HCT116 (cell line): ENCODE results near the gene SH3BP1.

Experiments used
- CTCF ChIP-seq, 3 experiments: fragments of 200-600 bp in 1 of 3; sonication (generic) in 1 of 3; IDR thresholded peaks in 2 of 3; conservative IDR thresholded peaks in 1 of 3; 2 replicates each; pipeline ENCODE4 v1.5.1; 2012 to 2017; ENCODE audit warnings: low read depth in 2 of 3, low read length in 2 of 3, antibody characterized with exemption in 1 of 3, borderline replicate concordance in 1 of 3, control low read depth in 1 of 3, mild to moderate bottlenecking in 1 of 3, mixed read lengths in 1 of 3, mixed run types in 1 of 3, moderate library complexity in 1 of 3; ENCODE audit not compliant: insufficient read depth in 1 of 3
- EGR1 ChIP-seq: IDR thresholded peaks from 2 replicates; pipeline ENCODE4 v1.6.1; 2012; ENCODE audit warnings: low read depth
- EZH2 ChIP-seq: fragments of 200-600 bp; sonication (generic); IDR thresholded peaks from 2 replicates; pipeline ENCODE4 v1.6.1; 2017; ENCODE audit warnings: antibody characterized with exemption, mixed run types
- EZH2phosphoT487 ChIP-seq: fragments of 200-600 bp; IDR thresholded peaks from 2 replicates; pipeline ENCODE4 v1.6.1; 2018; ENCODE audit warnings: antibody characterized with exemption, borderline replicate concordance
- JUND ChIP-seq: IDR thresholded peaks from 2 replicates; pipeline ENCODE4 v1.6.1; 2012
- POLR2A ChIP-seq: IDR thresholded peaks from 2 replicates; pipeline ENCODE4 v1.7.0; 2011; ENCODE audit warnings: borderline replicate concordance; ENCODE audit not compliant: insufficient read depth, insufficient read length; ENCODE audit errors: extremely low read depth
- POLR2AphosphoS5 ChIP-seq: IDR thresholded peaks from 2 replicates; pipeline ENCODE4 v1.6.1; 2011; ENCODE audit warnings: mild to moderate bottlenecking, low read depth, low read length, moderate library complexity
- SIN3A ChIP-seq: IDR thresholded peaks from 2 replicates; pipeline ENCODE4 v1.6.1; 2012; ENCODE audit warnings: low read depth
- ZNF274 ChIP-seq: fragments of 200-500 bp; sonication (Bioruptor generic); IDR thresholded peaks from 2 replicates; pipeline ENCODE4 v1.6.1; 2014; ENCODE audit warnings: mild to moderate bottlenecking, low read depth, low read length, inconsistent platforms
- TF ChIP-seq, protein P1 (sequence below): IDR thresholded peaks from 2 replicates; pipeline ENCODE4 v1.6.1; 2012
- TF ChIP-seq, protein P2 (sequence below): IDR thresholded peaks from 2 replicates; pipeline ENCODE4 v1.6.1; 2011; ENCODE audit warnings: mild to moderate bottlenecking, low read length, moderate library complexity; ENCODE audit not compliant: insufficient replicate concordance; ENCODE audit errors: extremely low read depth

- TF ChIP-seq CTCF (IDR thresholded peaks at IDR 0.05 in 2 of 3, conservative IDR thresholded peaks at IDR 0.05 in 1 of 3; ENCODE audit: borderline replicate concordance in 1 of 3, insufficient read depth in 1 of 3, low read depth in 2 of 3, low read length in 2 of 3) (no peak), SIN3A (no peak), POLR2A (no peak), ZNF274 (no peak), EGR1 (no peak), POLR2AphosphoS5 (no peak), JUND (no peak), EZH2phosphoT487 (no peak), EZH2 (no peak)
- TF ChIP-seq, protein P1, sequence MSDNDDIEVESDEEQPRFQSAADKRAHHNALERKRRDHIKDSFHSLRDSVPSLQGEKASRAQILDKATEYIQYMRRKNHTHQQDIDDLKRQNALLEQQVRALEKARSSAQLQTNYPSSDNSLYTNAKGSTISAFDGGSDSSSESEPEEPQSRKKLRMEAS = no peak
- TF ChIP-seq, protein P2, sequence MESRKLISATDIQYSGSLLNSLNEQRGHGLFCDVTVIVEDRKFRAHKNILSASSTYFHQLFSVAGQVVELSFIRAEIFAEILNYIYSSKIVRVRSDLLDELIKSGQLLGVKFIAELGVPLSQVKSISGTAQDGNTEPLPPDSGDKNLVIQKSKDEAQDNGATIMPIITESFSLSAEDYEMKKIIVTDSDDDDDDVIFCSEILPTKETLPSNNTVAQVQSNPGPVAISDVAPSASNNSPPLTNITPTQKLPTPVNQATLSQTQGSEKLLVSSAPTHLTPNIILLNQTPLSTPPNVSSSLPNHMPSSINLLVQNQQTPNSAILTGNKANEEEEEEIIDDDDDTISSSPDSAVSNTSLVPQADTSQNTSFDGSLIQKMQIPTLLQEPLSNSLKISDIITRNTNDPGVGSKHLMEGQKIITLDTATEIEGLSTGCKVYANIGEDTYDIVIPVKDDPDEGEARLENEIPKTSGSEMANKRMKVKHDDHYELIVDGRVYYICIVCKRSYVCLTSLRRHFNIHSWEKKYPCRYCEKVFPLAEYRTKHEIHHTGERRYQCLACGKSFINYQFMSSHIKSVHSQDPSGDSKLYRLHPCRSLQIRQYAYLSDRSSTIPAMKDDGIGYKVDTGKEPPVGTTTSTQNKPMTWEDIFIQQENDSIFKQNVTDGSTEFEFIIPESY = no peak
Observed at GRCh38 chr22:37678372-37678771, 38.9 kb downstream of the SH3BP1 start.
